ENCODE results near the gene EHD3. TPM values are rescaled to one million over a fixed set of nuclear protein-coding genes. Genes with fewer than 3 reads are reported as not detected.

The EHD3 gene
- total RNA-seq, 1 donor from 2014 or later: 40.3 TPM

GRCh38 chr2:31232586-31232985 lies 1.4 kb upstream of the EHD3 start:
- ATAC-seq (ENCODE audit: low read depth) (no peak), DNase-seq (no peak)
- TF ChIP-seq, protein P1, sequence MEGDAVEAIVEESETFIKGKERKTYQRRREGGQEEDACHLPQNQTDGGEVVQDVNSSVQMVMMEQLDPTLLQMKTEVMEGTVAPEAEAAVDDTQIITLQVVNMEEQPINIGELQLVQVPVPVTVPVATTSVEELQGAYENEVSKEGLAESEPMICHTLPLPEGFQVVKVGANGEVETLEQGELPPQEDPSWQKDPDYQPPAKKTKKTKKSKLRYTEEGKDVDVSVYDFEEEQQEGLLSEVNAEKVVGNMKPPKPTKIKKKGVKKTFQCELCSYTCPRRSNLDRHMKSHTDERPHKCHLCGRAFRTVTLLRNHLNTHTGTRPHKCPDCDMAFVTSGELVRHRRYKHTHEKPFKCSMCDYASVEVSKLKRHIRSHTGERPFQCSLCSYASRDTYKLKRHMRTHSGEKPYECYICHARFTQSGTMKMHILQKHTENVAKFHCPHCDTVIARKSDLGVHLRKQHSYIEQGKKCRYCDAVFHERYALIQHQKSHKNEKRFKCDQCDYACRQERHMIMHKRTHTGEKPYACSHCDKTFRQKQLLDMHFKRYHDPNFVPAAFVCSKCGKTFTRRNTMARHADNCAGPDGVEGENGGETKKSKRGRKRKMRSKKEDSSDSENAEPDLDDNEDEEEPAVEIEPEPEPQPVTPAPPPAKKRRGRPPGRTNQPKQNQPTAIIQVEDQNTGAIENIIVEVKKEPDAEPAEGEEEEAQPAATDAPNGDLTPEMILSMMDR (IDR thresholded peaks at IDR 0.05): no peak
- POLR2A ChIA-PET: interaction anchor here (0.6 to 1.7 kb wide), 2 partner anchors 9 to 20 kb away, joined by 4 to 11 read pairs; no protein-coding TSS in a partner anchor
- intact Hi-C loops (cut with micrococcal nuclease): loop anchor here (10.0 kb wide), 1 partner anchor 938 kb away; no protein-coding TSS in a partner anchor
- no peaks in the 10 kb centered on the region for H3K27me3 Mint-ChIP-seq
- no peak overlapping the region for H3K4me3 Mint-ChIP-seq
- H3K36me3 Mint-ChIP-seq (ENCODE audit: low read depth): no peaks in the 10 kb centered on the region
- no peak overlapping the region for H3K27ac Mint-ChIP-seq
- CTCF ChIA-PET: interaction anchor here (1.2 to 1.5 kb wide), 2 partner anchors 63 to 100 kb away, joined by 3 to 5 read pairs; no protein-coding TSS in a partner anchor
- H3K4me1 Mint-ChIP-seq: peaks cover 41% of the 10 kb centered on the region
- no peaks in the 10 kb centered on the region for H3K9me3 Mint-ChIP-seq

DNA sequence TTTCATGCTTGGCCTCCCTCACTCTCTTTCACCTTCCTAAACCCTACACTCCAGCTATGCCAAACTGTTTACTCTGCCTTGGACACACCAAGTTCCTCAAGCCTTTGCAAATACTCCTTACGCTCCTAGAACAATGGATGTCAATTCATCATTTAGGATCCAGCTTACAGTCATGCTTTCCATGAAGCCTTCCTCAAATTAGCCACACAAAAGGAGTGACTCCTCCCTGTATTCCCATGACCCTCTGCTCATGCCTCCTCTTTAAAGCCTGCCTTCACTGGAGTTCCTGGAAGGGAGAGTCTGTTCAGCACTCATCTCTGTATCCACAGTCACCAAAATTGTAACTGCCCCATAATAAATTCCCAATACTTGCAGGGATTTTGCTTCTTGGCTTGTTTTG lies 721 bp upstream of the EHD3 start:
- Mint-ChIP-seq H3K27me3 (no peaks in the 10 kb centered on the region), H3K36me3 (ENCODE audit: low read depth) (peaks cover 2% of the 10 kb centered on the region), H3K4me1 (peaks cover 39% of the 10 kb centered on the region), H3K4me3 (peak overlapping the region; percentile 85), H3K27ac (peak overlapping the region; percentile 82), H3K9me3 (no peaks in the 10 kb centered on the region)
- no peak for ATAC-seq (ENCODE audit: low read depth)
- ChIA-PET POLR2A (interaction anchor here (0.6 to 3.2 kb wide), 15 partner anchors 9 to 1086 kb away, joined by 3 to 37 read pairs (median 6); partner anchors contain the start of genes CAPN14 and YPEL5), CTCF (interaction anchor here (1.0 to 3.1 kb wide), 7 partner anchors 13 to 1068 kb away, joined by 3 to 16 read pairs (median 6); no protein-coding TSS in a partner anchor)
- intact Hi-C loops (cut with micrococcal nuclease): loop anchor here (1.0 to 10.0 kb wide), 4 partner anchors 14 to 938 kb away; no protein-coding TSS in a partner anchor
- no peak for DNase-seq
- TF ChIP-seq, protein P1 (IDR thresholded peaks at IDR 0.05): no peak

GRCh38 chr2:31234683-31235503 lies 941 bp downstream of the EHD3 start:
- Mint-ChIP-seq H3K27ac (peak overlapping the region; percentile 68), H3K4me1 (peaks cover 49% of the 10 kb centered on the region), H3K27me3 (no peaks in the 10 kb centered on the region), H3K36me3 (ENCODE audit: low read depth) (peaks cover 6% of the 10 kb centered on the region), H3K4me3 (peak overlapping the region; percentile 85), H3K9me3 (no peaks in the 10 kb centered on the region)
- TF ChIP-seq, protein P1 (IDR thresholded peaks at IDR 0.05): no peak
- ChIA-PET CTCF (interaction anchor here (1.0 to 3.1 kb wide), 3 partner anchors 9 to 21 kb away, joined by 3 to 16 read pairs (median 3); no protein-coding TSS in a partner anchor), POLR2A (interaction anchor here (1.5 to 3.2 kb wide), 7 partner anchors 13 to 1088 kb away, joined by 4 to 37 read pairs (median 13); partner anchors contain the start of gene YPEL5)
- intact Hi-C loops (cut with micrococcal nuclease): loop anchor here (10.0 kb wide), 1 partner anchor 940 kb away; no protein-coding TSS in a partner anchor
- no peak for DNase-seq
- ATAC-seq (ENCODE audit: low read depth): no peak

DNA sequence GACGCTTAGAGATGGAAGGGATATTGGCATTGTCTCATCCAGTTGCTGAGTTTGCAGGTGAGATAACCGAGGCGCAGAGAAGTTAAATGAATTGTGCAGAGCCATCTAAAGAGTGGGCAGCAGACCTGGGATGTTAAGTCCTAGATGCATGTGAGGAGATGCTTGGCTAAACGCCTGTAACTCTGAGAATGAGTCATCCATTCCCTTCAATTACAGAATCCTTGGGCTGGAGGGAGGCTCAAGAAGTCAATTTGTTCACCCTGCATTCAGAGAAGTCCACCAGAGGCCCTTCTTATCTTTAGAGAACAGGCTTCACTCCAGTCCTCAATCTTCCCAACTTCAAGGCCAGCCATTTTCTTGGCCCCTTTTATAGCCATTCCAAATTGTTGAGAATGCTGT lies 1.6 kb downstream of the EHD3 start:
- CTCF ChIA-PET: interaction anchor here (1.0 to 3.1 kb wide), 3 partner anchors 8 to 21 kb away, joined by 3 to 16 read pairs (median 3); no protein-coding TSS in a partner anchor
- Mint-ChIP-seq H3K36me3 (ENCODE audit: low read depth) (peaks cover 12% of the 10 kb centered on the region), H3K27ac (peak overlapping the region; percentile 68), H3K4me3 (peak overlapping the region; percentile 85), H3K9me3 (no peaks in the 10 kb centered on the region), H3K4me1 (peaks cover 56% of the 10 kb centered on the region), H3K27me3 (no peaks in the 10 kb centered on the region)
- ATAC-seq (ENCODE audit: low read depth) (no peak), DNase-seq (no peak)
- intact Hi-C loops (cut with micrococcal nuclease): loop anchor here (10.0 kb wide), 1 partner anchor 941 kb away; no protein-coding TSS in a partner anchor
- TF ChIP-seq, protein P1 (IDR thresholded peaks at IDR 0.05): no peak
- POLR2A ChIA-PET: interaction anchor here (2.0 to 3.2 kb wide), 5 partner anchors 13 to 98 kb away, joined by 4 to 37 read pairs (median 27); no protein-coding TSS in a partner anchor
